Measurements from ENCODE around the gene HEATR5B. TPM values are rescaled to one million over a fixed set of nuclear protein-coding genes. Genes with fewer than 3 reads are reported as not detected.
"Not testable (repeated sequence)": the region's sequence is repeated elsewhere in the genome, so short reads cannot be mapped to it uniquely, and the experiment has no call there.

HEATR5B gene
- total RNA-seq, 1 donor from 2014 or later, result 16.9 TPM

GRCh38 chr2:36941867-36942266, 142.3 kb downstream of the HEATR5B start:
- DNase-seq (ENCODE audit: low spot score), result no peak

DNA sequence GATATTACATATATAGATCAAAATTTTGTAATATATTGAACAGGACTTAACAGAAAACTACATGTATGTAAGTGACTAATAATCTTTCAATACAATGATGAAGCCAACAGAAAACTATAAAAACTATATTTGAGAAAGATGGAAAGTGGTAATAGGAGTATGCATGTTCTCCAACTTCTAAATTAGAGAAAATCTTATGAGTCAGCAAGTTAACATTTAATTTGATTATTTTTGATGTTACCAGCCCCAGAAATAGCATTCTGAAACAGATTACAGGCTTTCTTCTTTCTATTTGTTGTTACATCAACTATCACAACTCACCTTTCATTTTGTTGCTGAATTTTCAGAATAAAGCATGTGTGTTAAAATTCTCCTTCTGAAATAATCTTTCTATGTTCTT, 147.6 kb downstream of the HEATR5B start:
- DNase-seq (ENCODE audit: low spot score), result not testable (repeated sequence)

DNA sequence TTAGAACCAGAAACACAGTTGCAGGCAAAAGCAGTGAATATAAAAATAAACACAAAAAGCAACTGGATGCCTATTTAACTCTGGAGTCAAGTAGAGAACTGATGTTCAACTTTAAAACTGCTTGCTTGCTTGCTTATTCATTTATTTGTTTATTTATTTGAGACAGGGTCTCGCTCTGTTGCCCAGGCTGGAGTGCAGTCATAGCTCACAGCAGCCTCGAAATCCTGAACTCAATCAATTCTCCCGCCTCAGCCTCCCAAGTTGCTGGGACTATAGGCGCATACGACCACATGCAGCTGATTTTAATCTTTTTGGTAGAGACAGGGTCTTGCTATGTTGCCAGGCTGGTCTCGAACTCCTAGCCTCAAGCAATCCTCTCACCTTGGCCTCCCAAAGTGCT, 152.5 kb downstream of the HEATR5B start:
- DNase-seq (ENCODE audit: low spot score), result not testable (repeated sequence)

Other genes starting within 250 kb of the HEATR5B start
- 16.6 TPM for gene STRN, start 117.8 kb downstream of the HEATR5B start, total RNA-seq (ENCODE audit: insufficient read depth, low replicate concordance)
- 9.6 TPM for gene GPATCH11, start 146 bp upstream of the HEATR5B start, total RNA-seq (ENCODE audit: insufficient read depth, low replicate concordance)
- 38.3 TPM for gene EIF2AK2, start 72.6 kb upstream of the HEATR5B start, total RNA-seq (ENCODE audit: insufficient read depth, low replicate concordance)
- gene SULT6B1, start 104.3 kb upstream of the HEATR5B start, total RNA-seq (ENCODE audit: insufficient read depth, low replicate concordance), result not detected
- 33.7 TPM for gene CEBPZOS, start 112.1 kb upstream of the HEATR5B start, total RNA-seq (ENCODE audit: insufficient read depth, low replicate concordance)
- 40.9 TPM for gene CEBPZ, start 147.2 kb upstream of the HEATR5B start, total RNA-seq (ENCODE audit: insufficient read depth, low replicate concordance)
- gene NDUFAF7, start 147.3 kb upstream of the HEATR5B start, total RNA-seq (ENCODE audit: insufficient read depth, low replicate concordance), result 37.3 TPM
- gene PRKD3, start 240.5 kb upstream of the HEATR5B start, total RNA-seq (ENCODE audit: insufficient read depth, low replicate concordance), result 124 TPM

Measured in umbilical cord (tissue), 2 donors.